ENCODE results near the gene SELENOO. TPM values are rescaled to one million over a fixed set of nuclear protein-coding genes. Genes with fewer than 3 reads are reported as not detected.

SELENOO gene
- total RNA-seq, 3 donors from 2014 or later = 21.5 to 23.8 (median 23.1) TPM

DNA sequence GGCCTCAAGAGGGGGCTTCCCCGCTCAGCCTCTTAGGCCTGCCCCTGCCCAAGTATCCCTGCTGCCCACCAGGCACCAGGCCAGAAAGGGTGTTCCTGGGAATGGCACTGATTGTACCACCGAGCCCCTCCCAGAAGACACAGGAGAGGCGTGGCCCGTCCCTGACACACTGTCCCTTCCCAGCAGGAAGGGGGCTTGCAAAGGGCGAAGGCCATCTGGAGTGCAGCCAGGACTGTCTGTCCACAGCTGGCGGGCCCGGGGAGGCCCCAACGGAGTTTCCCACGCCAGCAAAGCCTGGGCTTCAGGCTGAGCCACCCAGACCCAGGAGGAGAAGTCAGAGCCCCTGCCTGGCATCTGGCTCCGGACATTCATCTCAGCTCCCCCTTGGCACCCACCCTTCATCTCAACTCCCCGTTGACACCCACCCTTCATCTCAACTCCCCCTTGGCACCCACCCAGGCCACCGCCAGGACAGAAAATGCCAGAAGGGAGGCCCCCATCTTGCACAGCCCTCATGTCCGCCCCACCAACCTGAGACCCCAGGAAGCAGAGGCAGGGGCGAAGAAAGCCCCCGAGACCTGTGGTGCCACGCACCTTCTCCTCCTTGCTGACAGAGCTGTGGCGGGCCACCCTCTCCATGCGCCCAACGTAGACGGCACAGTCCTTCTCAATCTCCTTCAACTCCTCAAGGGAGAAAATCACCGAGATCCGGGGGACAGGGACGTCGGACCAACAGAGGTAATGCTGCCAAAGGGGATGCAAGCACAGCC, 24.6 kb downstream of the SELENOO start:
- H3K36me3 ChIP-seq (ENCODE audit: low read depth) = no peaks in the 10 kb centered on the region

DNA sequence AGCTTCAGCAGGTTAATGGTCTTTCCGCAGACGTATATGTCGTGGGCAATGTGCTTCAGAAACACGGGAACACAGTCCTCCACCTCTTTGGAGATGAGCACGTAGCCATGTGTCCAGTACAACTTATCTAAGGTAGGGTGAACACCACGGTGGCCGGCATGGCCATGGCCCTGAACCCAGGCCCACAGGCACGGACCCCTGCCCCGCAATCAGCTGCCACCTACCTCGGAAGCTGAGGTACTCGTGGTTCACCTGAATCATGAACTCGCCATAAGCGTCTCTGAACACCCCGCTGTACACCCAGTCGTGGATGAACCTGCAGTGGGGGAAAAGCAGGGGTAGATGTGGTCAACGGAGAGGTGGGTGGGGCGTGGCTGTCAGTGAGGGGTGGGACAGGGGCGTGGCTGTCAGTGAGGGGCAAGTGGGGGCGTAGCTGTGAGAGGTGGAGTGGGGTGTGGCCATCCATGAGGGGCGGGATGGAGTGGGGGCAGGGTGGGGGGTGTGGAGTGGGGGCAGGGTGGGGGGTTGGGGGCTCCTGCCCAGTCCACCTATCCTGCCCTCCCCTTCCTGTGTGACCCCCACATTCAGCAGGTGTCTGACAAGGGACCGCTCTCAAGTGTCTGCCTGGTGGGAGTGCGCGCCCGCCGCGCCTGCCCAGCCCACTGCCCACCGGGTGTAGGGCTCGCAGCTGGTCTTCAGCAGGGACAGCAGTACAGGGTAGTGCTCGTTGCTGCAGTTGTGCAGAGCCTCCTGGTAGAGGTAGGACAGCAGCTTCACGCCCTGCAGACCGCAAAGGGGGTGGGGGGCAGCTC, 25.5 kb downstream of the SELENOO start:
- Histone ChIP-seq H3K4me1 (ENCODE audit: low read depth) (no peaks in the 10 kb centered on the region), H3K36me3 (ENCODE audit: low read depth) (no peaks in the 10 kb centered on the region), H3K4me3 (no peak overlapping the region), H3K9me3 (no peaks in the 10 kb centered on the region)
- ATAC-seq = no peak
- no peak for DNase-seq
- intact Hi-C loops (cut with DNase I, micrococcal nuclease) = no loop called here
- TF ChIP-seq, protein P1, sequence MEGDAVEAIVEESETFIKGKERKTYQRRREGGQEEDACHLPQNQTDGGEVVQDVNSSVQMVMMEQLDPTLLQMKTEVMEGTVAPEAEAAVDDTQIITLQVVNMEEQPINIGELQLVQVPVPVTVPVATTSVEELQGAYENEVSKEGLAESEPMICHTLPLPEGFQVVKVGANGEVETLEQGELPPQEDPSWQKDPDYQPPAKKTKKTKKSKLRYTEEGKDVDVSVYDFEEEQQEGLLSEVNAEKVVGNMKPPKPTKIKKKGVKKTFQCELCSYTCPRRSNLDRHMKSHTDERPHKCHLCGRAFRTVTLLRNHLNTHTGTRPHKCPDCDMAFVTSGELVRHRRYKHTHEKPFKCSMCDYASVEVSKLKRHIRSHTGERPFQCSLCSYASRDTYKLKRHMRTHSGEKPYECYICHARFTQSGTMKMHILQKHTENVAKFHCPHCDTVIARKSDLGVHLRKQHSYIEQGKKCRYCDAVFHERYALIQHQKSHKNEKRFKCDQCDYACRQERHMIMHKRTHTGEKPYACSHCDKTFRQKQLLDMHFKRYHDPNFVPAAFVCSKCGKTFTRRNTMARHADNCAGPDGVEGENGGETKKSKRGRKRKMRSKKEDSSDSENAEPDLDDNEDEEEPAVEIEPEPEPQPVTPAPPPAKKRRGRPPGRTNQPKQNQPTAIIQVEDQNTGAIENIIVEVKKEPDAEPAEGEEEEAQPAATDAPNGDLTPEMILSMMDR (IDR thresholded peaks at IDR 0.05) = no peak

More for the DNA sequence above, 24.6 kb downstream of the SELENOO start:
- DNase-seq = no peak
- ATAC-seq = peak; percentile 13
- TF ChIP-seq, protein P1 (IDR thresholded peaks at IDR 0.05) = no peak
- no peak overlapping the region for H3K4me3 ChIP-seq
- intact Hi-C loops (cut with DNase I, micrococcal nuclease) = no loop called here
- no peaks in the 10 kb centered on the region for H3K9me3 ChIP-seq
- no peaks in the 10 kb centered on the region for H3K4me1 ChIP-seq (ENCODE audit: low read depth)

DNA sequence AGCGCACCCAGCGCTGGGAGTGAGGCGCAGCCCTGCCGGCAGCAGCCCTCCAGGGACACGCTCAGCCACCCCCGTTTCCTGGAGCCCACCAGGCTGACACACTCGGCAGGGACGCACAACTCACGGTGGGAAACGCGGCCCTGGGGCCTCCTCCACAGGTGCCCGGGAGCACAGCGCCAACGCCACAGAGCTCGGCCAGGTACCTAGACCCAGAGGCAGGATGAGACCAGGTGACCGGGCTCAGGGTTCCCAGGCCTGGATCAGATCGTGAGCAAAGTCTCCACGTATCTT, 26.0 kb downstream of the SELENOO start:
- ATAC-seq (no peak), DNase-seq (no peak)
- no peaks in the 10 kb centered on the region for H3K36me3 ChIP-seq (ENCODE audit: low read depth)
- H3K4me1 ChIP-seq (ENCODE audit: low read depth) = no peaks in the 10 kb centered on the region
- H3K9me3 ChIP-seq = no peaks in the 10 kb centered on the region
- TF ChIP-seq, protein P1 (IDR thresholded peaks at IDR 0.05) = no peak
- no peak overlapping the region for H3K4me3 ChIP-seq
- intact Hi-C loops (cut with DNase I, micrococcal nuclease) = no loop called here

DNA sequence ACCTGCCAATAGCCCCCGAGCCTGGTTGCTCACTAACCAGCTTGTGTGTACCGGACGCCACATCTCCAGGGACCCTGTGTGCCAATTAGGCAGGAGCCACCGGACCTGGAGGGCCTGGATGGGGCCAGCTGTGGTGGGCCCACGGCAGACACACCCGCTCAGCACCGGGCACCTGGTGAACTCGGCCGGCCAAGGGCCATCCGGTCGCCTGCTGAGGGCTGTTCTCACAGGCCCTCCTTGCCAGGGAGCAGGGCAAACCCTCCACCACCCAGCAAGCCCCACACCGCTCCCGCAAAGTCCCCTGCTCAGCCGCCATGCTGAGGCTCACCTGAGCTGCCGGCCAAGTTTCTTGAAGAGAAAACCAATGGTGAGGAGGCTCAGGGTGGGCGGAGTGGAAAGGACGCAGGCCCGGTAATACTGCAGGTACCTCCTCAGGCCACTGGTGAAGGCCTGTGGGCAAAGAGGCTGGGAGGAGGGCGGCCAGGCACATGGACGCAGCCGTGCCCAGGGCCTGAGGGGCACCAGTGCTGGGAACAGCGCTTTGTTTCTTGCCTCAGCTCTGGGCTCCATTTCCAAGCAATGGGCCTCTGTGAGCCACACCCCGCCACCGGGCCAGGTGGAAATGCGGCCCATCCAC, 26.9 kb downstream of the SELENOO start:
- intact Hi-C loops (cut with DNase I, micrococcal nuclease) = no loop called here
- DNase-seq (peak in 1 of 3 donors; percentile 37), ATAC-seq (no peak)
- TF ChIP-seq, protein P1 (IDR thresholded peaks at IDR 0.05) = no peak
- H3K9me3 ChIP-seq = no peaks in the 10 kb centered on the region
- H3K36me3 ChIP-seq (ENCODE audit: low read depth) = no peaks in the 10 kb centered on the region
- H3K4me1 ChIP-seq (ENCODE audit: low read depth) = no peaks in the 10 kb centered on the region
- no peak overlapping the region for H3K4me3 ChIP-seq

DNA sequence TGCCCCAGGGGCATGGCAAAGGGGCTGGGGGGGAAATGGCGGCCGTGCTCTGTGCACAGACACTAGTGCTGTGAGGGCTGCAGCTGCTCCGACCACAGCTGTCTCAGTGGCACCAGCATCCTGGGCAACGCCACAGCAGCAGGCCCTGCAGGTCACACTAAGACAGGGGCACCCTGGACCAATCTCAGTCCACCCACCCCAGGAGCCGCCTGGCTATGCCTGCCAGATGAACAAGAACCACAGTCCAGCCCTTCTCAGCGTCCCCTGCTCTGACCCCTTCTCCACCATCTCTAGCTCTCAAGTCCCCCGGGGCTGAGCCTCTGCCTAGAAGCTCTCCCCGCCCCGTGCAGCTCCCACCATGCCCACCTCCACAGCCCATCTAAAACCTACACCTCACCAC, 27.6 kb downstream of the SELENOO start:
- DNase-seq (no peak), ATAC-seq (no peak)
- H3K36me3 ChIP-seq (ENCODE audit: low read depth) = no peaks in the 10 kb centered on the region
- TF ChIP-seq, protein P1 (IDR thresholded peaks at IDR 0.05) = no peak
- intact Hi-C loops (cut with DNase I, micrococcal nuclease) = no loop called here
- H3K4me3 ChIP-seq = no peak overlapping the region
- H3K4me1 ChIP-seq (ENCODE audit: low read depth) = no peaks in the 10 kb centered on the region
- no peaks in the 10 kb centered on the region for H3K9me3 ChIP-seq

Measured in mucosa of descending colon (tissue), 3 donors.